Stimulated activated naive CD8-positive, alpha-beta T cell treated with anti-CD3 and anti-CD28 coated beads, Interleukin-15, amount 100 ng/mL, for 72 hours (primary cell): ENCODE measurements around the gene RAB40A.
A peak's percentile ranks its signal among the peaks of the same experiment; 100 is the strongest.

Experiments used
- ATAC-seq: fragments of 150-1000 bp; cut with Tn5 transposase; 2 replicates; pipeline ENCODE4 v1.10.0; 2021; ENCODE audit warnings: mild to moderate bottlenecking, moderate library complexity
- DNase-seq, 2 donors: peaks; one replicate each; pipeline ENCODE4 v3.0.0; 2021 to 2022
- H3K27ac Mint-ChIP-seq, 2 donors: one replicate each; pipeline ENCODE4 v1.8.0; 2022; ENCODE audit warnings: mild to moderate bottlenecking in 2 of 2, mixed read lengths in 2 of 2, moderate library complexity in 2 of 2
- H3K27me3 Mint-ChIP-seq: one replicate; pipeline ENCODE4 v1.8.0; 2022; ENCODE audit warnings: mixed read lengths
- H3K4me1 Mint-ChIP-seq: one replicate; pipeline ENCODE4 v1.8.0; 2022; ENCODE audit warnings: mild to moderate bottlenecking, mixed read lengths
- H3K4me3 Mint-ChIP-seq, 2 donors: one replicate each; pipeline ENCODE4 v1.8.0; 2022; ENCODE audit warnings: mild to moderate bottlenecking in 2 of 2, mixed read lengths in 2 of 2, moderate library complexity in 1 of 2
- H3K9me3 Mint-ChIP-seq, 2 donors: one replicate each; pipeline ENCODE4 v1.8.0; 2022; ENCODE audit warnings: mixed read lengths in 2 of 2

RAB40A gene

DNA sequence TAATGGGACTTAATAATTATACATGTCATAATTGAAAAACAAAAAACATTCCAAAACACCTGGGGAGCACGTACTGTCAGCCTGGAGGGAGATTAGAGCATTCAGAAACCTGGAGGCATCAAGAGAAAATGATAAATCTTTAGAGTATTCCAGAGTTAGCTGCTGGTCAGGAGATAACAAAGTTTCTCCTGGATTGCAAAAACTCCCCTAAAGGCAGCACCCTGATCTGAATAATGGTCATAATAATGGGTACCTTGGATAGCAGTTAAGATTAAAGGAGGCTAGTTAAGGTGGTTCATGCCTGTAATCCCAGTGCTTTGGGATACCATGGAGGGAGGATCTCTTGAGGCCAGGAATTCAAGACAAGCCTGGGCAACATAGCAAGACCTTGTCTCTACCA, 15.9 kb upstream of the RAB40A start:
- Mint-ChIP-seq H3K4me3 (no peak overlapping the region), H3K27me3 (peaks cover 7% of the 10 kb centered on the region), H3K27ac (no peak overlapping the region), H3K9me3 (no peaks in the 10 kb centered on the region), H3K4me1 (peaks cover 7% of the 10 kb centered on the region)
- no peak for DNase-seq
- ATAC-seq: no peak

DNA sequence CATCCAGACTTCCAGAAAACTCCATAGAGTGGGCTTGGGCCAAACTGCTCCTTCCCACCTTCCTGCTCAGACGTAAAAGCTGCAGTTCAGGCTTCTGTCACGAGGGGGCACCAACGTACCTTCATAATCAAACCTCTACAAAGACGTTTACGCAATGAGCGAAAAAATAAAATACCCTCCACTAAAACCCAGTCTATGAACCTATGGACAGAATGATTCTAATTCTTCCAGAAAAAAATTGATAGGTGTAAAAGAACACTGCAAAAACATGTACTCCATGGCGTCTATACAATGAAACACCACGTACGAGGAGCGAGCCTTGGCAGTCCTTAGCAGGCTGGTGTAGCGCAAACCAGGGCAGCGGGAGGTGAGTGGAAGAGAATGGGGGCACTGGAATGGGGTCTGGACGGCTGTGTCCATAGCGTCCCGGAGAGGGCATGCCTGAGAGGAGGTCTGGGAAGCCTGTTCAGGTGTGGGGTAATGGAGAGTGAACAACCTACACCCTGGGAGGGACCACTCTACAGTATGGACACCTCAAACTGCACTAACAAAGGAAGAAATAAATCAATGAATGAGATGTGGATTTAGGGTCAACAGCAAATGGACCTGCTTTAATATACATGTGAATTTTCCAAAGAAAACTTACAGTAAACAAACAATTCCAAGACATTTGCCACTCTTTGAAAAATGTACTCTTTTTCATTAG, 14.4 kb upstream of the RAB40A start:
- peaks cover 7% of the 10 kb centered on the region for H3K4me1 Mint-ChIP-seq
- H3K27ac Mint-ChIP-seq: no peak overlapping the region
- peaks cover 7% of the 10 kb centered on the region for H3K27me3 Mint-ChIP-seq
- peak overlapping the region; percentile 64 to 69 for H3K4me3 Mint-ChIP-seq
- ATAC-seq (peak; percentile 61), DNase-seq (peak; percentile 41 to 53)
- no peaks in the 10 kb centered on the region for H3K9me3 Mint-ChIP-seq

DNA sequence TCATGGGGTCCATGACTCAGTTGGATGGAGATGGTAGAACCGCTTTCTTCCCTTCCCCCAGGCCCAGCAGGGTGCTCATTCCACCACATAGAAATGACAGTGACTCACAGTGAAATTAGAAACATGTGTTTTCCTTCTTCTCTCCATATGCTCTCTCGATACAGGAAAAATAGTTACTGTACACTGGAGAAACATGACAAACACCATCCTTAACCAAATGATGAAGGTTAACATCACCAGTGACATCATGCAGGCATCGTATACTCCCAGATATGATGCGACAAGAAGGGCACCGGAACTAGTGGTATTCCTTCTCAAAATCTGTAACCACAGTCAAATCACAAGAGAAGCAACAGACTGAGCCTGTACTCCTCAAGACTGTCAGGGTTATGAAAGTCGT, 11.7 kb upstream of the RAB40A start:
- H3K27me3 Mint-ChIP-seq: peaks cover 7% of the 10 kb centered on the region
- DNase-seq (no peak), ATAC-seq (no peak)
- no peak overlapping the region for H3K4me3 Mint-ChIP-seq
- no peaks in the 10 kb centered on the region for H3K9me3 Mint-ChIP-seq
- H3K27ac Mint-ChIP-seq: no peak overlapping the region
- peaks cover 7% of the 10 kb centered on the region for H3K4me1 Mint-ChIP-seq

DNA sequence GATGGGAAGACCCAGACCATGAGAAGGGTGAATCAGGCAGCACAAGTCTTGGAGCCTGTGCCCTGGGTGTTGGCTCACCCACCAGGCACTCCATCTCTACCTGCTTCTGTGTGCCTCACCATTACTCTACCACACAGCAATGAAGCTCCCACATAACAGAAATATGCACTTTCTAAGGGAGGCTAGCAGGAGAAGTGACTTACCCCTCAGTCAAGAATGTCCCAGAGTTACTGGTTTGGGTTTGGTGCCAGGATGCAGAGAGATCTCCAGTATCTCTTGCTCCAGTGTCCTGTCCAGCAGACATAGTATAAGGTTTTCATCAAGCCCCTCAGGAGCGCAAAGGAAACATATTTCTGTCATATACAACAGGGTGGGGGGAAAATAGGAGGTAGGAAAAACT, 11.3 kb upstream of the RAB40A start:
- peaks cover 7% of the 10 kb centered on the region for H3K27me3 Mint-ChIP-seq
- no peaks in the 10 kb centered on the region for H3K9me3 Mint-ChIP-seq
- no peak for ATAC-seq
- H3K27ac Mint-ChIP-seq: no peak overlapping the region
- H3K4me3 Mint-ChIP-seq: no peak overlapping the region
- DNase-seq: no peak
- H3K4me1 Mint-ChIP-seq: peaks cover 7% of the 10 kb centered on the region

DNA sequence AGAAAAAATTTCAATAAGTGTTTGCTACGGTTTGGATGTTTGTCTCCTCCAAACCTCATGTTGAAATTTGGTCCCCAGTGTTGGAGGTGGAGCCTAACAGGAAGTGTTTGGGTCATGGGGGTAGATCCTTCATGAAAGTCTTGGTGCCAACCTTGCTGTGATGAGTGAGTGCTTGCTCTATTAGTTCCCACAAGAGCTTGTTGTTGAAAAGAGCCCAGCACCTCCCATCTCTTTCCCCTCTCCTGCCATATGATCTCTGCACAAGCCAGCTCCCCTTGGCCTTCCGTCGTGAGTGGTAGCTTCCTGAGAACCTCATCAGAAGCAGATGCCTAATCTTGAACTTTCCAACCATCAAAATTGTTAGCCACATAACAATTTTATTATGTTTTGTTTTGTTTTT, 10.3 kb upstream of the RAB40A start:
- DNase-seq (no peak), ATAC-seq (no peak)
- Mint-ChIP-seq H3K9me3 (no peaks in the 10 kb centered on the region), H3K4me1 (peaks cover 7% of the 10 kb centered on the region), H3K27ac (no peak overlapping the region), H3K27me3 (peaks cover 7% of the 10 kb centered on the region), H3K4me3 (no peak overlapping the region)

DNA sequence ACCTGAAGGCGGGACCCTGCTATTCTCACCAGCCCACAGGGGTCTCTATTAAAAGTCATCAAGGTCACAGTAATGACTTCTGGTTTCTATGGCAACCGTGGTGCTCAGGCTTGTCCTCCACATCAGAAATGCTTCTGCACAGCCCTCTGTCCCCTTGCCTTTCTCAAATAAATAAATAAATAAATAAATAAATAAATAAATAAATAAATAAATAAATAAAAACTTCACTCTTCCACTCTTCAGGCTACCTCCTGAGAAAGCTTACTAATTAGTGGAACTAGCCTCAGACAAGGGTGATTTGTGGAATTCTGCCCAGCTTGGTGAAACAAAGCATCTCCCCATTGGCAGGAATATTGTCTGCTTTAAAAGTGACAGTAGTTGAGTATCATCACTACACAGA, 5.5 kb upstream of the RAB40A start:
- Mint-ChIP-seq H3K27me3 (no peaks in the 10 kb centered on the region), H3K4me1 (no peaks in the 10 kb centered on the region), H3K4me3 (no peak overlapping the region), H3K27ac (no peak overlapping the region), H3K9me3 (no peaks in the 10 kb centered on the region)
- DNase-seq: no peak
- no peak for ATAC-seq

DNA sequence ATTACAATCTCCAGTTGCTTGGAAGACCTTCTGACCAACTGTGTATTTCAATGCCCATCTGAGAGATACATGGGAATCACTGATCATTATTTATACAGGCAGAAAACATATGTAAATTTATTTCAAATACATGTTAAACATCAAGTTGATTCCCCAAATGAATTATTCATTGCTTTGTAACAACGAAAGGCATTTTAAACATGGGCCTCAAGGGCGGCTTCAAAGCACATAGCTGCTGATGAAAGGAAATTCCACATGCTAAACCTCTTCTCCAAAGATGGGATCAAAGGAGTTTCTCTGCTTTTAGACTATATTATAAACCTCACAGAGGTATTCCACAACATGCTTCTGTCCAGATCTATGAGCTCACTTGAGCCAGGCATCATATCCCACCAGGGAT, 4.3 kb upstream of the RAB40A start:
- Mint-ChIP-seq H3K9me3 (no peaks in the 10 kb centered on the region), H3K27me3 (no peaks in the 10 kb centered on the region), H3K27ac (no peak overlapping the region), H3K4me3 (no peak overlapping the region), H3K4me1 (no peaks in the 10 kb centered on the region)
- DNase-seq (no peak), ATAC-seq (no peak)

DNA sequence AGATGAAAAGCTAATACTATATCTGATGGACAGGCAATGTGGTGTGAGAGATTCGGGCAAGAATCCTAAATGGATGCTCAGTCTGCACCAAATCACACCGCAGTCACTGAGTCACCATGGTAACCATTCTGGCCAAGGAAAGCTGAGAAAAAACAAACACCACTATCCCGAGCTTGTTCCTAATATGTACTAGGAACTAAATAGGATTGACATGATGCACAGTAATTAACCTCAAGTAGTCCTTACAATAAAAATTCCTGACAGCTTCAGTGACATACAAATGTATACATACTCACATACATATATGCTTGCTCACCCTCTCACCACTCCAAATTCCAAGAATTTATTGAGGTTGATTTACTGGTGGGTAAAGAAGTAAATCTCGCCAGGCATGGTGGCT, 1.1 kb upstream of the RAB40A start:
- Mint-ChIP-seq H3K9me3 (no peaks in the 10 kb centered on the region), H3K27ac (no peak overlapping the region), H3K27me3 (no peaks in the 10 kb centered on the region), H3K4me1 (no peaks in the 10 kb centered on the region), H3K4me3 (no peak overlapping the region)
- no peak for ATAC-seq
- no peak for DNase-seq

DNA sequence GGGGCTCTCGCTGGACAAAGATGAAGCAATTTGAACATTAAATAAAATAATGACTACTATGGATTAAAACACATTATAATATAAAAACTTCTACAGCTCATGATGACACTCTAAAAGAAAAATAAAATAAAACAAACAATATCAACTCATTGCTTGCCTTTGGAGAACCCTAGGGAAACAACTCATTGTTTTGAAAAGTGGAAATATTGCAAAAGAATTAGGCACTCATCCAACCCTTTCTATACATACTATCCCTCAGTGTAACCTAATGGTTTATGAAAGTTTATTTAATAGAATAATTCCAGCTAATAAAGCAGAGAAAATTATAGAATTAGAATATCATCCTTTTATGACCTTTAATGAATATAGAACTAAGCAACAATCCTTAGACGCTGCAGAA, 718 bp downstream of the RAB40A start:
- DNase-seq: no peak
- Mint-ChIP-seq H3K9me3 (no peaks in the 10 kb centered on the region), H3K4me1 (no peaks in the 10 kb centered on the region), H3K4me3 (no peak overlapping the region), H3K27me3 (no peaks in the 10 kb centered on the region), H3K27ac (no peak overlapping the region)
- no peak for ATAC-seq

DNA sequence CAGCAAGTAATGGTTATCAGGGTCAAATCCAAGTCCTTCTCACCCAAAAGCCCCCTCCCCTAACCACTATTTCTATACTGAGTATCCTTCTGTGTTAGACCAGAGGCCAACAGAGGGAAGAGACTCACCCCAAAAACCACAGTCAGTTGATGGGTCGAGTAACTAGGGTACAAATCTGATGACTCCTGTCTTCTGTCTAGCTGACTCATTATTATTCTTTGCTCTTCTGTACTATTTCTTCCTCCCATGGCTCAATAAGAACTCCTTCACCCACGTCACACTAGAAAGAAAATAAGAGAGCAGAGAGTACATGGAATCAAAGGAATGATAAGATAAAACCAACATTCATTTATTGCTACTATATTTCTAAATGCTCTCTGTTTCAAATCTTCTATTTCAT, 2.0 kb downstream of the RAB40A start:
- ATAC-seq (no peak), DNase-seq (no peak)
- H3K27me3 Mint-ChIP-seq: no peaks in the 10 kb centered on the region
- H3K27ac Mint-ChIP-seq: no peak overlapping the region
- no peaks in the 10 kb centered on the region for H3K9me3 Mint-ChIP-seq
- H3K4me3 Mint-ChIP-seq: no peak overlapping the region
- no peaks in the 10 kb centered on the region for H3K4me1 Mint-ChIP-seq

DNA sequence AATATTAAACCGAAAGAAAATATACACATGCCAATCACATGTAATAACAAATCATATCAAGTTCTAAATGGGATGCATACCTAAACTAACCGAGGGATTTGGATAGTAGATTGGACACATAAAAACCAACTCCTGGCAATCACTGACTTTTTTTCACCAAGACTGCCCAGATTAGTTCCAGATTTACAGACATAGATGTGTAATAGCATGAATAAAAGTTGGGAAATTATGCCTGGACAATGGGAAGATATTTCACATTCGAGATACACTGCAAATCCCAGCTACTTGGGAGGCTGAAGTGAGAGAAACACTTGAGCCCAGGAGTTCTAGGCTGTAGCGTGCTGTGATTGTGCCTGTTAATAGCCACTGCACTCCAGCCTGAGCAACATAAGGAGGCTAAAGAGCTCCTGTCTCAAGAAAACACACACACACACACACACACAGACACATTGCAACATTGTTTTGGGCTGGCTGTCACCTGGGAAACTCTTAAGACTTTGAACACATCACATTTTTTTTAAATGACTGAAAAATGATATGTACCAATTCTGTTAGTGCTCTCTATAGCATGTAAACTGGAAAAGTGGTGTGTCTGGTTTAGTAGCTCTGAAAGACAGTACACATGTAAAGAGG, 5.7 kb downstream of the RAB40A start:
- Mint-ChIP-seq H3K9me3 (no peaks in the 10 kb centered on the region), H3K4me1 (no peaks in the 10 kb centered on the region), H3K27me3 (no peaks in the 10 kb centered on the region), H3K27ac (no peak overlapping the region), H3K4me3 (no peak overlapping the region)
- DNase-seq (no peak), ATAC-seq (no peak)

DNA sequence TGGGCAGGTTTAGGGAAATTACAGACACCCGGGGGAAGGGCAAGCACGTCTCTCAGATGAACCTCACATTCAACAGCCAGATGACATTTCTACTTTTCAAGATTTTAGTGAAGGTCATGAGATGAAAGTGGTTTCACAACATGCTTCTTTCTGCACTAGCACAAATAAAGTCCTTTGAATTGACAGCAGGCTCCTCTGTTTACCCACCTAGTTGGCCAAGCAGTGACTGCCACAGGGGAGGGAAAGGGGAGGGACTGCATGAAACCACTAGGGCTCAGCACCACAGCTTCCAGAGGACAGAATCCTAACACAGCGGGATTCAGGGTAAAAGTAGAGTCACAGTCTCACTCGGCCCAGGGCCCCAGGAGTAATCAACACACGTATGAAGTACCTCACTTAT, 6.2 kb downstream of the RAB40A start:
- DNase-seq (no peak), ATAC-seq (no peak)
- Mint-ChIP-seq H3K27ac (no peak overlapping the region), H3K9me3 (no peaks in the 10 kb centered on the region), H3K4me3 (no peak overlapping the region), H3K4me1 (no peaks in the 10 kb centered on the region), H3K27me3 (no peaks in the 10 kb centered on the region)

DNA sequence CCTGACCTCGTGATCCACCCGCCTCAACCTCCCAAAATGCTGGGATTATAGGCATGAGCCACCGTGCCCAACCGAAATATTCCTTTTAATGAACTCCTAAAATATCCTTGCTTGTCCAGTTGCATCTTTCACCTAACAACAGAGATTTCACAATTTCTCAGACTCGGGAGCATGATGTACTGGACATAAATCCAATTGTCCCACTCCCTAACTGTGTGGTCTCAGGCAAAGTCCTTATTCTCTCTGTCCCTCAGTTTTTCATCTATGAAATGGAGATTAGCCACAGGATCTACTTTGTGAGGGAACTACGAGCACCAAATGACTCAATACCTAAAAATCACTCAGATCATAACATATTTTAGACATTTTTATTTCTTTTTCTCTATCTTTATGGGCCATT, 9.3 kb downstream of the RAB40A start:
- Mint-ChIP-seq H3K27ac (no peak overlapping the region), H3K27me3 (no peaks in the 10 kb centered on the region), H3K9me3 (no peaks in the 10 kb centered on the region), H3K4me3 (no peak overlapping the region), H3K4me1 (no peaks in the 10 kb centered on the region)
- ATAC-seq (no peak), DNase-seq (no peak)

DNA sequence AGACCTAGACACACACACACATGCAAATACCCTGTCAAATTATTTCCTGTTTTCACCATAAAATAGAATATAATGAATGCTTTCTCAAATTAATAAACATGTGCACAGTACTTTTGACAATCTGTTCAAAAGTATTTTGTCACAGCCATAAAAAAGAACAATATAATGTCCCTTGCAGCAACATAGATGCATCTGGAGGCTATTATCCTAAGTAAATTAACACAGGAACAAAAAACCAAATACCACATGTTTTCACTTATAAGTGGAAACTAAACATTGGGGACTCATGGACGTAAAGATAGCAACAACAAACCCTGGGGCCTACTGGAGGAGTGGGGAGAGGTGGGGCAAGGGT, 15.5 kb downstream of the RAB40A start:
- ATAC-seq (no peak), DNase-seq (no peak)

DNA sequence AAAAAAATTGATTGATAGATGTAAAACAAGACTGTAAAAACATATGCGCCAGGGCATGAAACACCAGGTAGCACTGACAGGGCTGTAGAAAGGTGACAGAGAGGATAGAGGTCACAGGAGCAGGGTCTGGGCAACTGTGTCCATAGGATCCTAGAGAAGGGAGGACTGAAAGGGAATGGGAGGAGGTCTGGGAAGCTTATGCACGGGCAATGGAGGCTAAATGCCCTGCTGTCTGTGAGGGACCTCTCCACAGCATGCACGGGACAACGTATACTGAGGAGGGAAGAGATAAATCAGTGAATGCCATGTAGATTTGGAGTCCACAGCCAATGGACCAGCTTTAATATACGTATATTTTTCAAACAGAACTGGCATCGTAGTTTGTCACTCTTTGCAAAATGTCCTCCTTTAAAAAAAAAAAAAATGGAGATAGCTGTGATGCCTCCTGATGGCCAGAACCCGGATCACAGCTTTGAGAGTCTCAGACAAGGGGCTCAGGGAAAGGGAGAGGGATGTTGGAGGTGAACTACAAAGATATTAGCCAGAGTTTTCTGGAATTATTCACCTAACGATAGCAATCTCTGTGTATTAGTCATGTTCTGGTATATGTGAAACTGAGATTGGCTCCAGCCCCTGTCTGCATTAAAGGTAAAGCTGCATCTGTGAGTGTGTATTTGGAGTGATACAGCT, 16.0 kb downstream of the RAB40A start:
- no peak overlapping the region for H3K27ac Mint-ChIP-seq
- no peaks in the 10 kb centered on the region for H3K4me1 Mint-ChIP-seq
- ATAC-seq (no peak), DNase-seq (no peak)
- no peak overlapping the region for H3K4me3 Mint-ChIP-seq
- H3K27me3 Mint-ChIP-seq: no peaks in the 10 kb centered on the region
- no peaks in the 10 kb centered on the region for H3K9me3 Mint-ChIP-seq

More for the DNA sequence above, 15.5 kb downstream of the RAB40A start:
- no peak overlapping the region for H3K27ac Mint-ChIP-seq
- no peaks in the 10 kb centered on the region for H3K27me3 Mint-ChIP-seq
- H3K9me3 Mint-ChIP-seq: no peaks in the 10 kb centered on the region
- no peaks in the 10 kb centered on the region for H3K4me1 Mint-ChIP-seq
- H3K4me3 Mint-ChIP-seq: no peak overlapping the region

DNA sequence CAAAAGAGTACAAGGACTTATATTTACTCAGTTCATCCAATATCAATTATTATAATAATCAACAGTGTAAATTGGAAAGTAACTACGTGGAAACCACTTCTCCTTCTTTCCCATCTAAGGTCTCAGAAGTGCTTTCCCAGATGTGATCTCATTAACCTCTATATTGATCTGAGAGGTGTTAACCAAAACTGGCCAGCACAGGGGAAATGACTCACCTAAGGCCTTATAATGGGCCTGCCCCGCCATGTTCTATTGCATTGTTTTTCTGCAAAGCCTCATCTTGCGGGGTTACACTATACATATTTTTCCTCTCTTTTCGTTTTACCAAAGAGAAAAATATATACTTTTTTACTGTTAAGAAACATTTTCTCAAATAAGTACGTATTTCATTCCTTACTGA, 20.5 kb downstream of the RAB40A start:
- peaks cover 10% of the 10 kb centered on the region for H3K27me3 Mint-ChIP-seq
- H3K4me1 Mint-ChIP-seq: no peaks in the 10 kb centered on the region
- DNase-seq (peak in 1 of 2 donors; percentile 11), ATAC-seq (peak; percentile 70)
- H3K9me3 Mint-ChIP-seq: no peaks in the 10 kb centered on the region
- no peak overlapping the region for H3K4me3 Mint-ChIP-seq
- H3K27ac Mint-ChIP-seq: no peak overlapping the region
